Loucy (cell line): ENCODE data around the gene TMEM204.

ENCODE experiments used
- H2AFZ ChIP-seq: fragments of 200-600 bp; sonication (generic); 2 replicates; pipeline ENCODE4 v1.6.0; 2016; ENCODE audit warnings: antibody characterized with exemption, mild to moderate bottlenecking, low read length, moderate library complexity
- H3F3A ChIP-seq: fragments of 200-600 bp; 2 replicates; pipeline ENCODE4 v1.6.0; 2016; ENCODE audit warnings: antibody characterized with exemption, low read depth, mild to moderate bottlenecking
- H3K27me3 ChIP-seq: fragments of 200-600 bp; sonication (generic); 2 replicates; pipeline ENCODE4 v1.6.1; 2014; ENCODE audit warnings: low read length, mild to moderate bottlenecking; ENCODE audit not compliant: insufficient read depth, poor library complexity, severe bottlenecking
- H3K36me3 ChIP-seq: fragments of 200-600 bp; sonication (generic); 2 replicates; pipeline ENCODE4 v1.6.1; 2016; ENCODE audit warnings: low read length; ENCODE audit not compliant: insufficient read depth
- H3K4me1 ChIP-seq: fragments of 200-600 bp; sonication (generic); 2 replicates; pipeline ENCODE4 v1.5.1; 2014; ENCODE audit warnings: low read length, mild to moderate bottlenecking; ENCODE audit not compliant: insufficient read depth, poor library complexity, severe bottlenecking
- H3K4me2 ChIP-seq: fragments of 200-600 bp; sonication (generic); 2 replicates; pipeline ENCODE4 v1.6.0; 2014; ENCODE audit warnings: antibody characterized with exemption, low read length, low read depth, mild to moderate bottlenecking; ENCODE audit not compliant: poor library complexity, severe bottlenecking
- H3K4me3 ChIP-seq: fragments of 200-600 bp; sonication (generic); 2 replicates; pipeline ENCODE4 v1.5.1; 2014; ENCODE audit warnings: low read length, mild to moderate bottlenecking, mixed read lengths; ENCODE audit not compliant: poor library complexity, severe bottlenecking
- H3K79me2 ChIP-seq: fragments of 200-600 bp; sonication (generic); 2 replicates; pipeline ENCODE4 v1.6.1; 2014; ENCODE audit warnings: low read length; ENCODE audit not compliant: insufficient read depth
- H3K9ac ChIP-seq: fragments of 200-600 bp; sonication (generic); 2 replicates; pipeline ENCODE4 v1.6.0; 2014; ENCODE audit warnings: mild to moderate bottlenecking, low read depth, low read length, moderate library complexity; ENCODE audit not compliant: poor library complexity, severe bottlenecking
- H3K9me2 ChIP-seq: fragments of 200-600 bp; sonication (generic); replicated peaks from 2 replicates; pipeline ENCODE4 v1.6.1; 2016; ENCODE audit warnings: low read depth, low read length, mixed read lengths
- H3K9me3 ChIP-seq: fragments of 200-600 bp; sonication (generic); 2 replicates; pipeline ENCODE4 v1.6.1; 2014; ENCODE audit warnings: mild to moderate bottlenecking, antibody characterized with exemption, low read length, low read depth; ENCODE audit not compliant: insufficient read depth
- H4K20me1 ChIP-seq: fragments of 200-600 bp; sonication (generic); 2 replicates; pipeline ENCODE4 v1.6.0; 2014; ENCODE audit warnings: antibody characterized with exemption, low read length, mild to moderate bottlenecking; ENCODE audit not compliant: insufficient read depth, poor library complexity, severe bottlenecking
- EZH2phosphoT487 ChIP-seq: fragments of 200-600 bp; IDR thresholded peaks from 2 replicates; pipeline ENCODE4 v1.6.1; 2018; ENCODE audit warnings: antibody characterized with exemption, mild to moderate bottlenecking, moderate library complexity, borderline replicate concordance
- TF ChIP-seq, protein P1 (sequence below): fragments of 200-600 bp; sonication (generic); conservative IDR thresholded peaks from 2 replicates; pipeline ENCODE4 v1.5.1; 2014; ENCODE audit warnings: mild to moderate bottlenecking, antibody characterized with exemption, low read length

The TMEM204 gene

GRCh38 chr16:1494711-1495110 lies 38.8 kb upstream of the TMEM204 start:
- H2AFZ ChIP-seq = no peak overlapping the region
- peaks cover 23% of the 10 kb centered on the region for H3K79me2 ChIP-seq
- peak overlapping the region; percentile 76 for H3K4me3 ChIP-seq
- no peaks in the 10 kb centered on the region for H4K20me1 ChIP-seq
- no peaks in the 10 kb centered on the region for H3F3A ChIP-seq
- H3K27me3 ChIP-seq = no peaks in the 10 kb centered on the region
- peaks cover 5% of the 10 kb centered on the region for H3K4me1 ChIP-seq
- H3K9ac ChIP-seq = peak overlapping the region; percentile 84
- H3K9me2 ChIP-seq = no peaks in the 10 kb centered on the region
- no peaks in the 10 kb centered on the region for H3K36me3 ChIP-seq
- H3K9me3 ChIP-seq = no peaks in the 10 kb centered on the region
- TF ChIP-seq EZH2phosphoT487 = no peak
- TF ChIP-seq, protein P1, sequence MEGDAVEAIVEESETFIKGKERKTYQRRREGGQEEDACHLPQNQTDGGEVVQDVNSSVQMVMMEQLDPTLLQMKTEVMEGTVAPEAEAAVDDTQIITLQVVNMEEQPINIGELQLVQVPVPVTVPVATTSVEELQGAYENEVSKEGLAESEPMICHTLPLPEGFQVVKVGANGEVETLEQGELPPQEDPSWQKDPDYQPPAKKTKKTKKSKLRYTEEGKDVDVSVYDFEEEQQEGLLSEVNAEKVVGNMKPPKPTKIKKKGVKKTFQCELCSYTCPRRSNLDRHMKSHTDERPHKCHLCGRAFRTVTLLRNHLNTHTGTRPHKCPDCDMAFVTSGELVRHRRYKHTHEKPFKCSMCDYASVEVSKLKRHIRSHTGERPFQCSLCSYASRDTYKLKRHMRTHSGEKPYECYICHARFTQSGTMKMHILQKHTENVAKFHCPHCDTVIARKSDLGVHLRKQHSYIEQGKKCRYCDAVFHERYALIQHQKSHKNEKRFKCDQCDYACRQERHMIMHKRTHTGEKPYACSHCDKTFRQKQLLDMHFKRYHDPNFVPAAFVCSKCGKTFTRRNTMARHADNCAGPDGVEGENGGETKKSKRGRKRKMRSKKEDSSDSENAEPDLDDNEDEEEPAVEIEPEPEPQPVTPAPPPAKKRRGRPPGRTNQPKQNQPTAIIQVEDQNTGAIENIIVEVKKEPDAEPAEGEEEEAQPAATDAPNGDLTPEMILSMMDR = no peak
- H3K4me2 ChIP-seq = peak overlapping the region; percentile 75

- H3K27me3 ChIP-seq = no peaks in the 10 kb centered on the region
- H3K4me2 ChIP-seq = peak overlapping the region; percentile 75
- H3K4me1 ChIP-seq = peaks cover 5% of the 10 kb centered on the region
- H3K9ac ChIP-seq = peak overlapping the region; percentile 84
- H3K79me2 ChIP-seq = peaks cover 23% of the 10 kb centered on the region
- H3K36me3 ChIP-seq = no peaks in the 10 kb centered on the region
- no peak overlapping the region for H2AFZ ChIP-seq
- no peak for TF ChIP-seq EZH2phosphoT487
- TF ChIP-seq, protein P1 = no peak
- no peaks in the 10 kb centered on the region for H4K20me1 ChIP-seq
- no peak overlapping the region for H3K4me3 ChIP-seq
- no peaks in the 10 kb centered on the region for H3F3A ChIP-seq
- H3K9me3 ChIP-seq = no peaks in the 10 kb centered on the region
- H3K9me2 ChIP-seq = no peaks in the 10 kb centered on the region
Observed at GRCh38 chr16:1495211-1495888, 38.1 kb upstream of the TMEM204 start.

DNA sequence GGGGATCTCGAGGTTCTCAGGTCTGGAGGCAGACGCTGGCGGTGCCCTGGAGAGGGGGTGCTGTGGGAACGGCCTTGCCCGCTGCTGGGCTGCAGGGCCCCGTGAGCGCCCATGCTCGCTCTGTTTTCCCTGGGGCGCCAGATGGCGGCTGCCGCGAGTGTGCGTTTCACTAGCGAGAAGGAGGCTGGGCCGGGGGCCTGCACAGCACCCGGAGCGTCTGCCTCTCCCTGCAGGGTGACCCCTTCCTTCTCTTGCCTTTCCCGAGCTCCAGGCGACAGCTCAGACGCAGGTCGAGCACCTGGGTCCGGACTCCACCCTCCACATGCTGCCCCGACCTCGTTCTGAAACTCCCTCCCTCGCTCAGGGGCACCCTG lies 37.6 kb upstream of the TMEM204 start:
- peaks cover 5% of the 10 kb centered on the region for H3K4me1 ChIP-seq
- H3K36me3 ChIP-seq = no peaks in the 10 kb centered on the region
- no peaks in the 10 kb centered on the region for H4K20me1 ChIP-seq
- TF ChIP-seq EZH2phosphoT487 = no peak
- TF ChIP-seq, protein P1 = no peak
- H3K4me2 ChIP-seq = no peak overlapping the region
- no peak overlapping the region for H2AFZ ChIP-seq
- no peaks in the 10 kb centered on the region for H3K9me2 ChIP-seq
- no peaks in the 10 kb centered on the region for H3F3A ChIP-seq
- no peaks in the 10 kb centered on the region for H3K9me3 ChIP-seq
- H3K27me3 ChIP-seq = no peaks in the 10 kb centered on the region
- peaks cover 23% of the 10 kb centered on the region for H3K79me2 ChIP-seq
- H3K4me3 ChIP-seq = no peak overlapping the region
- no peak overlapping the region for H3K9ac ChIP-seq
